ENCODE results near the gene YKT6.

YKT6 gene

GRCh38 chr7:44237696-44238095 lies 36.9 kb downstream of the YKT6 start:
- no peak for DNase-seq

GRCh38 chr7:44238116-44238695 lies 37.4 kb downstream of the YKT6 start:
- no peak for DNase-seq

GRCh38 chr7:44239361-44239760 lies 38.6 kb downstream of the YKT6 start:
- DNase-seq: no peak

- no peak for DNase-seq
These were observed 39.6 kb downstream of the YKT6 start for GRCh38 chr7:44240376-44240775.

- DNase-seq: peak; percentile 74
These were observed 40.3 kb downstream of the YKT6 start for GRCh38 chr7:44240983-44241510.

- DNase-seq: no peak
These were observed 41.3 kb downstream of the YKT6 start for GRCh38 chr7:44242091-44242490.

- no peak for DNase-seq
These were observed 43.5 kb downstream of the YKT6 start for GRCh38 chr7:44244282-44244681.

- no peak for DNase-seq
These were observed 45.8 kb downstream of the YKT6 start for GRCh38 chr7:44246396-44247113.

- DNase-seq: no peak
These were observed 47.3 kb downstream of the YKT6 start for GRCh38 chr7:44247868-44248651.

GRCh38 chr7:44249639-44250234 lies 49.0 kb downstream of the YKT6 start:
- DNase-seq: no peak

GRCh38 chr7:44251269-44251668 lies 50.5 kb downstream of the YKT6 start:
- no peak for DNase-seq

- DNase-seq: no peak
These were observed 51.1 kb downstream of the YKT6 start for GRCh38 chr7:44251881-44252280.

GRCh38 chr7:44256459-44256858 lies 55.7 kb downstream of the YKT6 start:
- no peak for DNase-seq

- no peak for DNase-seq
These were observed 56.4 kb downstream of the YKT6 start for GRCh38 chr7:44257213-44257612.

- DNase-seq: peak; percentile 89
These were observed 57.0 kb downstream of the YKT6 start for GRCh38 chr7:44257618-44258422.

GRCh38 chr7:44258423-44258760 lies 57.6 kb downstream of the YKT6 start:
- no peak for DNase-seq

GRCh38 chr7:44258865-44259546 lies 58.2 kb downstream of the YKT6 start:
- DNase-seq: no peak

- DNase-seq: peak; percentile 94
These were observed 59.0 kb downstream of the YKT6 start for GRCh38 chr7:44259547-44260457.

- no peak for DNase-seq
These were observed 60.5 kb downstream of the YKT6 start for GRCh38 chr7:44261240-44261639.

GRCh38 chr7:44262031-44262430 lies 61.3 kb downstream of the YKT6 start:
- DNase-seq: no peak
